GM12864 (cell line): Measurements from ENCODE around the gene DNAJC6.

Experiments
- DNase-seq: peaks from one replicate; pipeline ENCODE4 v3.0.0-alpha.2; 2011; ENCODE audit warnings: low read depth
- H3K4me3 ChIP-seq: 2 replicates; pipeline ENCODE4 v1.5.1; 2011; ENCODE audit warnings: mild to moderate bottlenecking, low read depth, low read length, control low read depth
- TF ChIP-seq, protein P1 (sequence below): IDR thresholded peaks from 2 replicates; pipeline ENCODE4 v1.5.1; 2011; ENCODE audit warnings: low read depth, mild to moderate bottlenecking, moderate library complexity, low read length, control low read depth, inconsistent platforms; ENCODE audit errors: missing control alignments

Gene DNAJC6

DNA sequence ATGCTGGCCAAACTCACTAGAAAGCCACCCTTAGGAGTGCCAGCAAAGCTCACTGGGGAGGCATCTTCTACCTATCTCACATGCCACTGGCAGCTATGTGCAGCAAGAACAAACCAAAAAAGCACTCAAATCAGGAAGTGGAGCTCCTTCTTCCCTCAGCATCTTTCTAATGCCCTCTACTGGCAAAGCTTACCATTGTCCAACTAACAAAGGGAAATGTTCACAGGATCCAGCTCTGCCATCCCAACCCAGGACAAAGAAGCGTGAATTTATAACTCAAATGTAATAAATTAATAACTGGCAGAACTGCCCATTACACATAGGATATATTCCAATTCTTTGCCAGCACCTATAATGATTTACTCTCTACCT lies 150.0 kb downstream of the DNAJC6 start:
- DNase-seq, result no peak
- TF ChIP-seq, protein P1, sequence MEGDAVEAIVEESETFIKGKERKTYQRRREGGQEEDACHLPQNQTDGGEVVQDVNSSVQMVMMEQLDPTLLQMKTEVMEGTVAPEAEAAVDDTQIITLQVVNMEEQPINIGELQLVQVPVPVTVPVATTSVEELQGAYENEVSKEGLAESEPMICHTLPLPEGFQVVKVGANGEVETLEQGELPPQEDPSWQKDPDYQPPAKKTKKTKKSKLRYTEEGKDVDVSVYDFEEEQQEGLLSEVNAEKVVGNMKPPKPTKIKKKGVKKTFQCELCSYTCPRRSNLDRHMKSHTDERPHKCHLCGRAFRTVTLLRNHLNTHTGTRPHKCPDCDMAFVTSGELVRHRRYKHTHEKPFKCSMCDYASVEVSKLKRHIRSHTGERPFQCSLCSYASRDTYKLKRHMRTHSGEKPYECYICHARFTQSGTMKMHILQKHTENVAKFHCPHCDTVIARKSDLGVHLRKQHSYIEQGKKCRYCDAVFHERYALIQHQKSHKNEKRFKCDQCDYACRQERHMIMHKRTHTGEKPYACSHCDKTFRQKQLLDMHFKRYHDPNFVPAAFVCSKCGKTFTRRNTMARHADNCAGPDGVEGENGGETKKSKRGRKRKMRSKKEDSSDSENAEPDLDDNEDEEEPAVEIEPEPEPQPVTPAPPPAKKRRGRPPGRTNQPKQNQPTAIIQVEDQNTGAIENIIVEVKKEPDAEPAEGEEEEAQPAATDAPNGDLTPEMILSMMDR, result peak; percentile 68
- H3K4me3 ChIP-seq, result no peak overlapping the region
